ENCODE measurements around the gene HDDC3. TPM values are rescaled to one million over a fixed set of nuclear protein-coding genes. Genes with fewer than 3 reads are reported as not detected.

Gene HDDC3, protein sequence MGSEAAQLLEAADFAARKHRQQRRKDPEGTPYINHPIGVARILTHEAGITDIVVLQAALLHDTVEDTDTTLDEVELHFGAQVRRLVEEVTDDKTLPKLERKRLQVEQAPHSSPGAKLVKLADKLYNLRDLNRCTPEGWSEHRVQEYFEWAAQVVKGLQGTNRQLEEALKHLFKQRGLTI
- 27.9 to 36.4 TPM (median 35.4 TPM) in 5 replicates for total RNA-seq (2022; extraction: Qiagen RNA extraction)

GRCh38 chr15:90931828-90932659 lies at the start of gene HDDC3:
TSS of gene HDDC3 (minus strand) at chr15:90932549. CDS start at chr15:90932540, 9 bp downstream.

GRCh38 chr15:90954712-90955623 lies 22.6 kb upstream of the HDDC3 start, which contains the start of gene RCCD1:
TSS of gene RCCD1 (plus strand) at chr15:90954884. CDS start at chr15:90956735, 1,851 bp downstream.

GRCh38 chr15:90934949-90935751 lies 2.8 kb upstream of the HDDC3 start, which contains the start of gene UNC45A:
TSS of gene UNC45A (plus strand) at chr15:90935285. CDS start at chr15:90935325, 40 bp downstream.

GRCh38 chr15:90902840-90903732 lies 29.3 kb downstream of the HDDC3 start, which contains the start of gene MAN2A2:
TSS of gene MAN2A2 (plus strand) at chr15:90903302. CDS start at chr15:90904208, 906 bp downstream.

DNA sequence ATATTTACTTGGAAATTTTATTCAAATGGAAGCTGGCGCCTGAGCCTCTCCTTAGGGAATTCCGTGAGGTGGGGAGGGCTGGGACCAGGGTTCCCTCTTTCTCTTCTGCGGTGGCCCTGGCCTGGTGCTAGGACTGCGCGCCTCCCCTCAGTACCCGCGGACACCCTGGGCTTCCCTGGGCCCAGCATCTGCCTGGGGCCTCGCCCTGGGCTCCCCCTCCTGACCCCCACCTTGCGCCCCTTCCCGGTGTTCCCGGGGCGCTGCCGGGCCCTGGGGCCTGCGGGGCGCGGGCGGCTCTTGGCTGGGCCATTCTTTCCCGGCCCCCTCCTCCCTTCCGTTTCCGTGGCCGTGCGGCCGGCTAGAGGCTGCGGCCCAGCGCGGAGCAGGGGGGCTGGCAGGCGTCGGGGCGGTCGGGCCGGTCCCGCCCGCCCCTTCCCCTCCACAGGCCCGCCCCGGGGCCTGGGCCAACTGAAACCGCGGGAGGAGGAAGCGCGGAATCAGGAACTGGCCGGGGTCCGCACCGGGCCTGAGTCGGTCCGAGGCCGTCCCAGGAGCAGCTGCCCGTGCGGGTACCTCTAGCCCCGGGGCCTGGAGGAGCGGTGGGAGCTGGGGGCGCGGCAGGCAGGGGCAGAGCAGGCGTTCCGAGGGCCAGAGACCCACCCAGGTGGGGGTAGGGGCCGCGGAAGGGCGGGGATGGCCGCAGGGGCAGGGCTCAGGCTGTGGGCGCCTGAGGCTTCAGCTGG lies 48.2 kb downstream of the HDDC3 start, which contains the start of gene FES:
Gene FES (plus strand): TSS at position 529 of the 743 bp plus-strand sequence. CDS start 542 bp downstream, outside the sequence.

Other genes starting within 250 kb of the HDDC3 start
- gene BLM, start 215.2 kb downstream of the HDDC3 start, total RNA-seq (2022; extraction: Qiagen RNA extraction), result 12.1 to 13.6 TPM (median 12.9 TPM) in 5 replicates
- gene FURIN, start 64.0 kb downstream of the HDDC3 start, total RNA-seq (2022; extraction: Qiagen RNA extraction), result 51.5 to 62.8 TPM (median 59.0 TPM) in 5 replicates
- gene FES, start 48.0 kb downstream of the HDDC3 start, total RNA-seq (2022; extraction: Qiagen RNA extraction), result 0.46 to 0.89 TPM (median 0.85 TPM) in 5 replicates
- gene MAN2A2, start 29.2 kb downstream of the HDDC3 start, total RNA-seq (2022; extraction: Qiagen RNA extraction), result 23.5 to 29.6 TPM (median 24.9 TPM) in 5 replicates
- 52.3 to 61.9 TPM (median 55.0 TPM) in 5 replicates for gene UNC45A, start 2.7 kb upstream of the HDDC3 start, total RNA-seq (2022; extraction: Qiagen RNA extraction)
- gene RCCD1, start 22.3 kb upstream of the HDDC3 start, total RNA-seq (2022; extraction: Qiagen RNA extraction), result 23.5 to 44.0 TPM (median 36.6 TPM) in 5 replicates
- 173 to 247 TPM (median 202 TPM) in 5 replicates for gene PRC1, start 62.0 kb upstream of the HDDC3 start, total RNA-seq (2022; extraction: Qiagen RNA extraction)
- 12.9 to 16.5 TPM (median 14.6 TPM) in 5 replicates for gene VPS33B, start 90.0 kb upstream of the HDDC3 start, total RNA-seq (2022; extraction: Qiagen RNA extraction)
- 0.13 to 0.28 TPM (median 0.15 TPM) in 5 replicates for gene SV2B, start 167.7 kb upstream of the HDDC3 start, total RNA-seq (2022; extraction: Qiagen RNA extraction)

Data from A549 treated with AZD2906 at 1 μM for 4 hours (cell line).